HepG2 (cell line): Measurements from ENCODE around the gene TGM2. TPM values are rescaled to one million over a fixed set of nuclear protein-coding genes. Genes with fewer than 3 reads are reported as not detected.

Source experiments
- ATAC-seq: fragments of 200-7000 bp; cut with Tn5 transposase; 3 replicates; pipeline ENCODE4 v1.9.1; 2020; ENCODE audit warnings: mild to moderate bottlenecking, moderate library complexity
- BruUV-seq: library from RNA; stranded (reverse); fragments of 400-500 nt; replicated peaks from 2 replicates; lab custom pipeline; 2021; lab: Mats Ljungman, UMichigan
- CTCF ChIA-PET: fragments of 300-600 bp; formaldehyde crosslinking; extraction: SDS; loops from one replicate; lab custom pipeline; 2021; ENCODE audit warnings: low total read pairs, inconsistent platforms, low intra/inter-chr PET ratio; lab: Yijun Ruan, JAX
- POLR2A ChIA-PET: fragments of 350-600 bp; sonication (Branson Sonifier 250); formaldehyde crosslinking; loops from one replicate; lab custom pipeline; 2020; ENCODE audit warnings: antibody characterized with exemption, inconsistent platforms; lab: Yijun Ruan, JAX
- DNase-seq: peaks from one replicate; pipeline ENCODE4 v3.0.0-alpha.2; 2015; ENCODE audit warnings: low spot score
- FAIRE-seq: peaks from 3 replicates; lab custom pipeline; 2011; peaks lifted over from hg19 to GRCh38; lab: Jason Lieb, UNC
- H2AFZ ChIP-seq: one replicate; pipeline ENCODE4 v1.6.1; 2011; ENCODE audit warnings: low read length, inconsistent platforms
- H3K27ac ChIP-seq: fragments of 300-600 bp; 3 replicates; pipeline ENCODE4 v1.8.0; 2011; ENCODE audit warnings: mixed run types, mild to moderate bottlenecking, mixed read lengths, low read length, inconsistent platforms; ENCODE audit not compliant: insufficient read depth; ENCODE audit errors: extremely low read length
- H3K27me3 ChIP-seq, 2 experiments: fragments of 200-600 bp in 1 of 2; 2 replicates in 1 of 2; 3 replicates in 1 of 2; pipeline versions ENCODE4 v1.6.0 to v1.8.0; 2011; ENCODE audit warnings: low read length in 2 of 2, mild to moderate bottlenecking in 2 of 2, moderate library complexity in 2 of 2, inconsistent platforms in 1 of 2; ENCODE audit not compliant: insufficient read depth in 2 of 2, control insufficient read depth in 1 of 2
- H3K36me3 ChIP-seq, 2 experiments: fragments of 200-600 bp in 1 of 2; replicated peaks in 1 of 2; 2 replicates in 1 of 2; 3 replicates in 1 of 2; pipeline versions ENCODE4 v1.5.1 to v1.8.0; 2011; ENCODE audit warnings: low read length in 2 of 2, inconsistent platforms in 1 of 2; ENCODE audit not compliant: insufficient read depth in 2 of 2, control insufficient read depth in 1 of 2
- H3K4me1 ChIP-seq: 2 replicates; pipeline ENCODE4 v1.5.1; 2012; ENCODE audit warnings: low read length, inconsistent platforms; ENCODE audit not compliant: insufficient read depth
- H3K4me2 ChIP-seq: 2 replicates; pipeline ENCODE4 v1.6.0; 2011; ENCODE audit warnings: low read depth, low read length, inconsistent platforms
- H3K4me3 ChIP-seq, 3 experiments: fragments of 200-600 bp in 1 of 3; sonication (generic), shearing (Covaris generic) in 1 of 3; replicated peaks in 1 of 3; 2 replicates each; pipeline ENCODE4 v1.5.1; 2011 to 2016; ENCODE audit warnings: low read length in 3 of 3, inconsistent platforms in 2 of 3, low read depth in 2 of 3, mild to moderate bottlenecking in 2 of 3, control low read depth in 1 of 3, mixed read lengths in 1 of 3; ENCODE audit not compliant: insufficient read depth in 1 of 3
- H3K79me2 ChIP-seq: one replicate; pipeline ENCODE4 v1.6.1; 2011; ENCODE audit warnings: low read length, inconsistent platforms; ENCODE audit not compliant: insufficient read depth
- H3K9ac ChIP-seq: 2 replicates; pipeline ENCODE4 v1.6.0; 2011; ENCODE audit warnings: mild to moderate bottlenecking, low read depth, low read length, inconsistent platforms; ENCODE audit not compliant: insufficient read depth
- H3K9me3 ChIP-seq: 2 replicates; pipeline ENCODE4 v1.5.1; 2012; ENCODE audit warnings: mild to moderate bottlenecking, low read length
- H4K20me1 ChIP-seq: 2 replicates; pipeline ENCODE4 v1.6.0; 2011; ENCODE audit warnings: inconsistent platforms, mild to moderate bottlenecking, low read length, moderate library complexity; ENCODE audit not compliant: insufficient read depth
- ZNF253 ChIP-seq: sonication (generic); formaldehyde crosslinking; IDR thresholded peaks from 2 replicates; pipeline ENCODE4 v1.8.0; 2022; ENCODE audit warnings: mild to moderate bottlenecking, missing genetic modification reagents, borderline replicate concordance
- ZNF280B ChIP-seq: sonication (generic); formaldehyde crosslinking; IDR thresholded peaks from 2 replicates; pipeline ENCODE4 v1.5.0; 2020; ENCODE audit warnings: missing genetic modification reagents, mild to moderate bottlenecking, borderline replicate concordance
- WGBS: methylation state at CpG from one replicate; pipeline ENCODE4 v1.1.6; 2017; ENCODE audit warnings: low lambda C conversion rate; 5-methylcytosine and 5-hydroxymethylcytosine counted together
- in situ Hi-C: cut with HindIII; loops from 2 replicates; pipeline ENCODE4 v1.10.0; 2017; ENCODE audit warnings: low pct_unique_long_range_greater_than_20kb; ENCODE audit not compliant: extremely low pct_ligation_motif_present
- intact Hi-C: fragments of 100-400 bp; cut with micrococcal nuclease; formaldehyde crosslinking; loops from one replicate; pipeline ENCODE4 v1.10.0; 2022; ENCODE audit not compliant: unreplicated experiment
- polyA plus RNA-seq, 8 experiments: library from polyadenylated mRNA; depleted of rRNA in 3 of 8; stranded (reverse) in 7 of 8; unstranded in 1 of 8; fragments of >200 nt; fragmentation: Illumina TruSeq in 4 of 8; extraction: Trizol in 4 of 8; gene quantifications; 2 replicates each; pipeline versions ENCODE4 v1.2.1 to v1.2.3, GENCODE V29; 2011 to 2016; ENCODE audit warnings: low read depth in 4 of 8, missing spikeins in 1 of 8, mixed read lengths in 1 of 8; ENCODE audit not compliant: insufficient read depth in 1 of 8
- total RNA-seq, 5 experiments: library from RNA; depleted of rRNA; stranded (reverse); fragments of >200 nt; fragmentation: Illumina TruSeq; extraction: Trizol; gene quantifications; 2 replicates each; pipeline ENCODE4 v1.2.3, GENCODE V29; 2016; ENCODE audit warnings: low read depth in 1 of 5
- TF ChIP-seq, protein P1 (sequence below): sonication (generic); formaldehyde crosslinking; IDR thresholded peaks from 2 replicates; pipeline ENCODE4 v1.8.1; 2023; ENCODE audit warnings: mild to moderate bottlenecking, inconsistent platforms, moderate library complexity, missing genetic modification reagents, borderline replicate concordance
- TF ChIP-seq, protein P2 (sequence below): sonication (generic); formaldehyde crosslinking; IDR thresholded peaks from 2 replicates; pipeline ENCODE4 v1.5.0; 2020; ENCODE audit warnings: missing genetic modification reagents, mild to moderate bottlenecking, borderline replicate concordance

The TGM2 gene
- total and polyA plus RNA-seq, 2 of the 13 experiments (the other 11 are each of a cell fraction or from before 2014, with no cell fraction given) = 4.2 to 46.4 TPM

GRCh38 chr20:38112930-38113294 lies 52.2 kb downstream of the TGM2 start:
- TF ChIP-seq, protein P1, sequence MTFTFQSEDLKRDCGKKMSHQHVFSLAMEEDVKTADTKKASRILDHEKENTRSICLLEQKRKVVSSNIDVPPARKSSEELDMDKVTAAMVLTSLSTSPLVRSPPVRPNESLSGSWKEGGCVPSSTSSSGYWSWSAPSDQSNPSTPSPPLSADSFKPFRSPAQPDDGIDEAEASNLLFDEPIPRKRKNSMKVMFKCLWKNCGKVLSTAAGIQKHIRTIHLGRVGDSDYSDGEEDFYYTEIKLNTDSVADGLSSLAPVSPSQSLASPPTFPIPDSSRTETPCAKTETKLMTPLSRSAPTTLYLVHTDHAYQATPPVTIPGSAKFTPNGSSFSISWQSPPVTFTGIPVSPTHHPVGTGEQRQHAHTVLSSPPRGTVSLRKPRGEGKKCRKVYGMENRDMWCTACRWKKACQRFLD = 0 out of 2 replicates have a peak, but pooled peaks have one; percentile 22
- TF ChIP-seq, protein P2, sequence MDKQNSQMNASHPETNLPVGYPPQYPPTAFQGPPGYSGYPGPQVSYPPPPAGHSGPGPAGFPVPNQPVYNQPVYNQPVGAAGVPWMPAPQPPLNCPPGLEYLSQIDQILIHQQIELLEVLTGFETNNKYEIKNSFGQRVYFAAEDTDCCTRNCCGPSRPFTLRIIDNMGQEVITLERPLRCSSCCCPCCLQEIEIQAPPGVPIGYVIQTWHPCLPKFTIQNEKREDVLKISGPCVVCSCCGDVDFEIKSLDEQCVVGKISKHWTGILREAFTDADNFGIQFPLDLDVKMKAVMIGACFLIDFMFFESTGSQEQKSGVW (CRISPR knock-in tag) = no peak
- TF ChIP-seq ZNF280B (CRISPR knock-in tag) = peak; percentile 9; the same call in 1 of the 2 replicates
- peak; percentile 45; the same call in 1 of the 2 replicates for TF ChIP-seq ZNF253 (CRISPR knock-in tag)
- TF ChIP-seq, all 625 proteins: peak for 3
- no peaks in the 10 kb centered on the region for H3K79me2 ChIP-seq
- no TSS peak for BruUV-seq
- WGBS = 94% methylated on average over 8 of the region's 8 CpGs
- H3K27me3 ChIP-seq = no peaks in the 10 kb centered on the region
- intact Hi-C loops = loop anchor here (1.0 kb wide), 1 partner anchor 52 kb away; the partner anchor contains the start of gene TGM2
- H3K36me3 ChIP-seq = no peaks in the 10 kb centered on the region
- FAIRE-seq = no peak
- ChIA-PET CTCF (interaction anchor here (1.2 to 3.0 kb wide), 3 partner anchors 40 to 110 kb away, joined by 3 to 17 read pairs (median 4); partner anchors contain the start of gene TGM2), POLR2A (interaction anchor here (0.8 to 3.7 kb wide), 4 partner anchors 10 to 108 kb away, joined by 4 to 21 read pairs (median 10); no protein-coding TSS in a partner anchor)
- no peak overlapping the region for H3K9ac ChIP-seq
- no peak for ATAC-seq
- no peak for DNase-seq
- no peak overlapping the region for H3K4me2 ChIP-seq
- in situ Hi-C loops = no loop called here
- no peak overlapping the region for H2AFZ ChIP-seq
- no peak overlapping the region for H3K27ac ChIP-seq
- H3K4me1 ChIP-seq = peaks cover 59% of the 10 kb centered on the region
- H4K20me1 ChIP-seq = no peaks in the 10 kb centered on the region
- no peaks in the 10 kb centered on the region for H3K9me3 ChIP-seq
- H3K4me3 ChIP-seq = no peak overlapping the region
